ENCODE measurements around the gene HPGD.
A peak's percentile ranks its signal among the peaks of the same experiment; 100 is the strongest.

Gene HPGD

GRCh38 chr4:174467107-174467506 is 55.2 kb downstream of the HPGD start:
- DNase-seq = no peak

- DNase-seq = no peak
Measured at GRCh38 chr4:174464949-174465348, 57.3 kb downstream of the HPGD start.

- DNase-seq = no peak
Measured at GRCh38 chr4:174461466-174462106, 60.7 kb downstream of the HPGD start.

GRCh38 chr4:174460684-174461083 is 61.6 kb downstream of the HPGD start:
- DNase-seq = peak; percentile 2

DNA sequence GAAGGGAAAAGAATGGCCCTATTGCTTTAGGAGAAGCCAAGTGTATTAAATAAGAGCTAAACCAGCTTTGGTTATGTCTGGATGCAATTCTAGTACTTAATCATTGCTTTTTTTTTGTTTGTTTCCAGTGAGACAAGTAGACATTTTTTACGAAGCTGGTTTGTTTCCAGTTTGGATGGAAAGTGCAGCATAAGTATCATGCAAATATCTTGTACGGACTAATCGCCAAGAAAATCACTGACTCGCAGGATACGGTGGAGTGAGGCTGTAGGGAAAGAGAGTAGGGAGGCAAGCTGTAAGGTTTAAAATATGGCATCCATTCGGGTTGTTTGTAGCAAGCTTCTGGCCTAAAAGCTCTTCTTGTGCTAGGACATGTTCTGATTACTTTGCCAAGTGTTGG is 64.8 kb downstream of the HPGD start:
- no peak for DNase-seq

GRCh38 chr4:174454815-174455473 is 67.3 kb downstream of the HPGD start:
- no peak for DNase-seq

DNA sequence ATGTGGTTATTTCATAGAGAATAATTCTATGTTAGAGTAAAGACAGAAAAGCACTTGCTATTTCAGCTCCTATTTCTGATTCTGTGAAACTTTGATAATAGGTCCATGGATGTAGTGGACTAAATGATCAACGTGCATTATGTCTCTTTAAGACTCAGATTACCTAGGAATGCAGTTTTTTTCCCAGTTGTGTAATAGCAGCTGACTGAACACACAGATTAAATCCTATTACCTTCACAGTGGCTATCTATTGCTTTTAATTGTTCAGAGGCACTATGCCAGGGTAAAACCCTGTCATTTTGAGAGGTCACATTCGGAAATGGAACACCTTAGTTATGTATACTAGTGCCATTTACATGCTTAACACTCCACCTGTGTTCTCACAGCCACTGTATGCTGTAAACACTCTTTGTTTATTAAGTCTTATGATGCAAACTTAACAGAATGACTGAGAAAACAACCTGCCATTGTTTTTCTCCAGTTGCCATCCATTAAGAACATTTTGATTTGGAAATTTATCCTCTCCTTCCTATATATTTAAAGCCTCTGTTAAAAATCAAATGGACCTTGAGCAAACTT is 70.5 kb downstream of the HPGD start:
- DNase-seq = no peak

DNA sequence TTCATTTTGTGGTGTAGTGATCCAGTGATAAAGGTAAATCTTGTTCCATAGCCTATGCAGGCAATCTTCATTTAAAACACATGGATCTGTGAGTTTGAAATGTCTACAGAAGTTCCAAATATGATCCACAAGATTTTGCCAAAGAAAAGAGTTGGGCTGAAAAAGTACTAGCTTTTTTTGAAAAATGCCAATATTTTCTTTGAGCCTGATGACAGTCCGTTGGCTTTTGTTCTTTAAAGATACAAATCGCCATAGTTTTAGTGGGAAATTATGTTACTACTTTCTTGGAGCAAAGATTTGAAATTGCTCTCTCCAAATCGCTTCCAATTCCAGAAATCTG is 71.5 kb downstream of the HPGD start:
- no peak for DNase-seq

- DNase-seq = no peak
Measured at GRCh38 chr4:174449944-174450785, 72.1 kb downstream of the HPGD start.

GRCh38 chr4:174449152-174449551 is 73.1 kb downstream of the HPGD start:
- no peak for DNase-seq

- DNase-seq = no peak
Measured at GRCh38 chr4:174444390-174444789, 77.9 kb downstream of the HPGD start.

All from fibroblast of skin of abdomen (primary cell).